DND-41 (cell line): Measurements from ENCODE around the gene UGT1A8.

Experiments
- CTCF ChIP-seq: IDR thresholded peaks from 2 replicates; pipeline ENCODE4 v1.5.1; 2012; ENCODE audit warnings: borderline replicate concordance, low read length, moderate library complexity, mild to moderate bottlenecking; ENCODE audit not compliant: poor library complexity, severe bottlenecking; ENCODE audit errors: extremely low read depth
- EZH2 ChIP-seq: IDR thresholded peaks from 3 replicates; pipeline ENCODE4 v1.6.1; 2012; ENCODE audit warnings: borderline replicate concordance, low read depth, mild to moderate bottlenecking, moderate library complexity, low read length, inconsistent platforms; ENCODE audit not compliant: severe bottlenecking

- TF ChIP-seq EZH2 (no peak), CTCF (no peak)
Measured at GRCh38 chr2:233584210-233584609, 33.2 kb upstream of the UGT1A8 start.
